Measurements from ENCODE around the gene VAPA. TPM values are rescaled to one million over a fixed set of nuclear protein-coding genes. Genes with fewer than 3 reads are reported as not detected.

Gene VAPA
- total and polyA plus RNA-seq, 2 donors (not counting 1 experiment from before 2014, with no cell fraction given), result 47.7 to 109 TPM

- peaks cover 3% of the 10 kb centered on the region for H3K4me1 Mint-ChIP-seq
- Histone ChIP-seq H3K9ac (ENCODE audit: low read length) (no peak overlapping the region), H3K36me3 (replicated peaks in 1 of 2; ENCODE audit: control extremely low read depth in 1 of 2, control insufficient read depth in 1 of 2, extremely low read depth in 1 of 2, insufficient read depth in 2 of 2, low read length in 1 of 2) (no peaks in the 10 kb centered on the region), H3K4me3 (ENCODE audit: control extremely low read depth in 1 of 5, extremely low read depth in 1 of 5, insufficient read depth in 1 of 5, low read depth in 2 of 5, low read length in 4 of 5) (no peak overlapping the region), H3K4me1 (ENCODE audit: control insufficient read depth in 2 of 2, insufficient read depth in 2 of 2, low read length in 2 of 2) (peaks cover 3 to 4% of the 10 kb centered on the region in 2 donors), H3K27me3 (replicated peaks in 1 of 4; ENCODE audit: control extremely low read depth in 1 of 4, control insufficient read depth in 3 of 4, insufficient read depth in 4 of 4, low read length in 3 of 4) (no peaks in the 10 kb centered on the region), H4K20me1 (ENCODE audit: control insufficient read depth, insufficient read depth, low read length, poor library complexity, severe bottlenecking) (no peaks in the 10 kb centered on the region), H3K27ac (ENCODE audit: low read length in 2 of 2) (no peak overlapping the region), H3K79me2 (ENCODE audit: control insufficient read depth, insufficient read depth, low read length) (no peaks in the 10 kb centered on the region), H2AFZ (ENCODE audit: insufficient read depth, low read depth, low read length, poor library complexity, severe bottlenecking) (no peak overlapping the region), H3K9me3 (ENCODE audit: control extremely low read depth in 1 of 3, control insufficient read depth in 2 of 3, insufficient read depth in 1 of 3, low read length in 2 of 3) (peaks cover 0 to 15% (median 1%) of the 10 kb centered on the region in 3 donors), H3K4me2 (replicated peaks; ENCODE audit: low read depth, low read length, poor library complexity, severe bottlenecking) (no peak overlapping the region)
- H3K27me3 Mint-ChIP-seq, result no peaks in the 10 kb centered on the region
- H3K27ac Mint-ChIP-seq, result no peak overlapping the region
- H3K9me3 Mint-ChIP-seq (ENCODE audit: insufficient read depth), result peaks cover 12% of the 10 kb centered on the region
- ATAC-seq (ENCODE audit: low read depth) (no peak), DNase-seq (no peak)
- intact Hi-C loops (cut with micrococcal nuclease), result no loop called here
- WGBS (ENCODE audit: insufficient coverage), result no CpG with 5 or more reads among the region's 1 CpG
- TF ChIP-seq EZH2 (IDR thresholded peaks at IDR 0.05; ENCODE audit: borderline replicate concordance, insufficient read depth, low read depth, low read length, poor library complexity, severe bottlenecking), result no peak
- no peak for TF ChIP-seq CTCF (IDR thresholded peaks at IDR 0.05)
- H3K4me3 Mint-ChIP-seq, result no peak overlapping the region
- POLR2A ChIA-PET, result no interaction called here
- CTCF ChIA-PET, result no interaction called here
Measured at GRCh38 chr18:10003281-10003680, 89.5 kb downstream of the VAPA start.

- no peak overlapping the region for H3K9ac ChIP-seq (ENCODE audit: low read length)
- H3K4me1 ChIP-seq (ENCODE audit: control insufficient read depth in 2 of 2, insufficient read depth in 2 of 2, low read length in 2 of 2), result peaks cover 3 to 4% of the 10 kb centered on the region in 2 donors
- TF ChIP-seq CTCF (IDR thresholded peaks at IDR 0.05) (no peak), EZH2 (IDR thresholded peaks at IDR 0.05; ENCODE audit: borderline replicate concordance, insufficient read depth, low read depth, low read length, poor library complexity, severe bottlenecking) (no peak)
- no peak for DNase-seq
- H3K4me2 ChIP-seq (replicated peaks; ENCODE audit: low read depth, low read length, poor library complexity, severe bottlenecking), result no peak overlapping the region
- H3K27ac Mint-ChIP-seq, result no peak overlapping the region
- no peaks in the 10 kb centered on the region for H3K27me3 ChIP-seq (replicated peaks in 1 of 4; ENCODE audit: control extremely low read depth in 1 of 4, control insufficient read depth in 3 of 4, insufficient read depth in 4 of 4, low read length in 3 of 4)
- peaks cover 11% of the 10 kb centered on the region for H3K9me3 Mint-ChIP-seq (ENCODE audit: insufficient read depth)
- no peak overlapping the region for H3K4me3 Mint-ChIP-seq
- POLR2A ChIA-PET, result no interaction called here
- no peak for ATAC-seq (ENCODE audit: low read depth)
- intact Hi-C loops (cut with micrococcal nuclease), result no loop called here
- H3K27me3 Mint-ChIP-seq, result peaks cover 4% of the 10 kb centered on the region
- H2AFZ ChIP-seq (ENCODE audit: insufficient read depth, low read depth, low read length, poor library complexity, severe bottlenecking), result no peak overlapping the region
- no peak overlapping the region for H3K27ac ChIP-seq (ENCODE audit: low read length in 2 of 2)
- H4K20me1 ChIP-seq (ENCODE audit: control insufficient read depth, insufficient read depth, low read length, poor library complexity, severe bottlenecking), result no peaks in the 10 kb centered on the region
- peaks cover 3% of the 10 kb centered on the region for H3K4me1 Mint-ChIP-seq
- WGBS (ENCODE audit: insufficient coverage), result 94% methylated on average over 7 of the region's 7 CpGs
- H3K9me3 ChIP-seq (ENCODE audit: control extremely low read depth in 1 of 3, control insufficient read depth in 2 of 3, insufficient read depth in 1 of 3, low read length in 2 of 3), result peaks cover 0 to 9% (median 1%) of the 10 kb centered on the region in 3 donors
- H3K79me2 ChIP-seq (ENCODE audit: control insufficient read depth, insufficient read depth, low read length), result no peaks in the 10 kb centered on the region
- no peak overlapping the region for H3K4me3 ChIP-seq (ENCODE audit: control extremely low read depth in 1 of 5, extremely low read depth in 1 of 5, insufficient read depth in 1 of 5, low read depth in 2 of 5, low read length in 4 of 5)
- CTCF ChIA-PET, result no interaction called here
- H3K36me3 ChIP-seq (replicated peaks in 1 of 2; ENCODE audit: control extremely low read depth in 1 of 2, control insufficient read depth in 1 of 2, extremely low read depth in 1 of 2, insufficient read depth in 2 of 2, low read length in 1 of 2), result no peaks in the 10 kb centered on the region
Measured at GRCh38 chr18:10003866-10004265, 90.0 kb downstream of the VAPA start.

Data from B cell (primary cell).